Testis (tissue), 3 donors: ENCODE results near the gene NCKAP5. TPM values are rescaled to one million over a fixed set of nuclear protein-coding genes. Genes with fewer than 3 reads are reported as not detected.

ENCODE experiments used
- DNase-seq: peaks from one replicate; pipeline ENCODE4 v3.0.0-alpha.2; 2019
- H3K27ac ChIP-seq, 2 donors: fragments of 200-600 bp; sonication (generic); one replicate each; pipeline ENCODE4 v1.5.1; 2019
- H3K27me3 ChIP-seq: fragments of 200-600 bp; sonication (generic); one replicate; pipeline ENCODE4 v1.5.1; 2019
- H3K36me3 ChIP-seq: fragments of 200-600 bp; sonication (generic); one replicate; pipeline ENCODE4 v1.5.1; 2017; ENCODE audit warnings: low read depth; ENCODE audit errors: missing control alignments
- H3K4me1 ChIP-seq: fragments of 200-600 bp; sonication (generic); one replicate; pipeline ENCODE4 v1.5.1; 2019
- H3K4me3 ChIP-seq, 2 donors: fragments of 200-600 bp; sonication (generic); one replicate each; pipeline ENCODE4 v1.5.1; 2017 to 2019
- H3K9me3 ChIP-seq: fragments of 200-600 bp; sonication (generic); one replicate; pipeline ENCODE4 v1.5.1; 2017
- CTCF ChIP-seq, 3 experiments: fragments of 450-650 bp in 2 of 3; fragments of 200-600 bp in 1 of 3; sonication (generic) in 1 of 3; IDR thresholded peaks; one replicate each; pipeline ENCODE4 v1.5.1; 2016 to 2019; ENCODE audit warnings: antibody characterized with exemption in 3 of 3, mild to moderate bottlenecking in 2 of 3, moderate library complexity in 1 of 3
- POLR2A ChIP-seq: fragments of 450-650 bp; IDR thresholded peaks from one replicate; pipeline ENCODE4 v1.6.1; 2017; ENCODE audit warnings: antibody characterized with exemption, mild to moderate bottlenecking, moderate library complexity
- WGBS, 2 donors: methylation state at CpG; one replicate each; pipeline ENCODE4 v1.1.5; 2018; 5-methylcytosine and 5-hydroxymethylcytosine counted together
- intact Hi-C: fragments of 100-400 bp; cut with DNase I; formaldehyde crosslinking; loops from one replicate; pipeline ENCODE4 v1.15.1; 2023; ENCODE audit warnings: low total_unique reads
- polyA plus RNA-seq: library from polyadenylated mRNA; stranded (reverse); fragments of 350-450 nt; fragmentation: Illumina TruSeq; extraction: RNeasy Lipid Tissue Mini Kit (QIAGEN cat#74804); gene quantifications from one replicate; pipeline ENCODE4 v1.2.3, GENCODE V29; 2014; ENCODE audit warnings: low read depth, low replicate concordance; ENCODE audit not compliant: insufficient read depth
- total RNA-seq, 2 donors: library from RNA; depleted of rRNA; stranded (reverse); fragments of >200 nt; gene quantifications; one replicate each; pipeline ENCODE4 v1.2.3, GENCODE V29; 2016

Gene NCKAP5
- total and polyA plus RNA-seq, 3 donors from 2014 or later = 3.0 to 7.6 (median 6.3) TPM

GRCh38 chr2:132883430-132883829 lies 684.8 kb downstream of the NCKAP5 start:
- H3K27ac ChIP-seq = no peak overlapping the region
- TF ChIP-seq POLR2A (no peak), CTCF (IDR thresholded peaks at IDR 0.05) (no peak)
- no peak for DNase-seq
- H3K9me3 ChIP-seq = no peaks in the 10 kb centered on the region
- H3K4me3 ChIP-seq = no peak overlapping the region
- intact Hi-C loops = no loop called here
- H3K36me3 ChIP-seq = no peaks in the 10 kb centered on the region
- 64 to 78% methylated on average over 5 of the region's 5 CpGs for WGBS, 2 donors
- H3K4me1 ChIP-seq = no peaks in the 10 kb centered on the region
- no peaks in the 10 kb centered on the region for H3K27me3 ChIP-seq

DNA sequence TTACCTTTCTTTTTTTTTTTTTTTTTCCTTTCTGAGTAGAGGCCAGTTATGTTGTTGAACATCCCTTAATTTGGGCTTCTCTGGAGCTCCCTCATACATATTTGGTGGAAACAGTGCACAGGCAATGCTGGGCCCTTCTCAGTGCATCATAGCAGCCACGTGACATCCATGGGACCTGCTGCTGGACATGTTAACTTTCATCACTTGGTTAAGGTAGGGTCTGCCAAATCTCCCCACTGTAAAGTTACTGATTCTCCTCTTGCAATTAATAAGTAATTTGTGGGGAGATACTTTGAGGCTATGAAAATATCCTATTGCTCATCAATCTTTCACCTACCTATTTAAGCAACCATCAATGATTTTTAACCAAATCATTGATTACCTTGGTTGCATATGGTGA lies 686.7 kb downstream of the NCKAP5 start:
- Histone ChIP-seq H3K27ac (no peak overlapping the region), H3K9me3 (no peaks in the 10 kb centered on the region), H3K27me3 (no peaks in the 10 kb centered on the region), H3K4me3 (no peak overlapping the region), H3K36me3 (no peaks in the 10 kb centered on the region), H3K4me1 (no peaks in the 10 kb centered on the region)
- TF ChIP-seq POLR2A (no peak), CTCF (IDR thresholded peaks at IDR 0.05) (no peak)
- intact Hi-C loops = no loop called here
- WGBS, 2 donors = 94 to 100% methylated on average over 1 of the region's 1 CpG
- no peak for DNase-seq

DNA sequence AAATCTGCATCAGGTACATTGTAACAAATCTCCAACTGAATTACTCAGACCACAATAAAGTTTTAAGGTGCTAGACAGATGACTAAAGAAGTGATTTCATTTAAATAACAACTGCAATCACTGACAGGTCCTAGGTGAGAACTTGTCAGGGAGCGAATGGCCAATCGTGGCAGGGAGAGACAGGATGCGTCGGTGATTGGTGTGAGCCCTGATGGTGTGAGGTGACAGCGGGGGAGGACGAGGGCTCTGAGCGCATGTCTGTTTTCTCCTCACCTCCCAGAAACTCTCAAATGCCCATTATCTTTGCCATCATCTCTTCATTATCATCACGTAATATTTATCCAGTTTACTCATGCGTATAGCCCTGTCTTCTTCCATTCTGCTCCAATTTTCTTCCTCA lies 690.3 kb downstream of the NCKAP5 start:
- H3K36me3 ChIP-seq = no peaks in the 10 kb centered on the region
- no peaks in the 10 kb centered on the region for H3K9me3 ChIP-seq
- no peak overlapping the region for H3K27ac ChIP-seq
- no peak for DNase-seq
- H3K4me3 ChIP-seq = no peak overlapping the region
- TF ChIP-seq CTCF (IDR thresholded peaks at IDR 0.05) (no peak), POLR2A (no peak)
- no peaks in the 10 kb centered on the region for H3K27me3 ChIP-seq
- WGBS, 2 donors = 87 to 90% methylated on average over 9 of the region's 9 CpGs
- intact Hi-C loops = no loop called here
- no peaks in the 10 kb centered on the region for H3K4me1 ChIP-seq

DNA sequence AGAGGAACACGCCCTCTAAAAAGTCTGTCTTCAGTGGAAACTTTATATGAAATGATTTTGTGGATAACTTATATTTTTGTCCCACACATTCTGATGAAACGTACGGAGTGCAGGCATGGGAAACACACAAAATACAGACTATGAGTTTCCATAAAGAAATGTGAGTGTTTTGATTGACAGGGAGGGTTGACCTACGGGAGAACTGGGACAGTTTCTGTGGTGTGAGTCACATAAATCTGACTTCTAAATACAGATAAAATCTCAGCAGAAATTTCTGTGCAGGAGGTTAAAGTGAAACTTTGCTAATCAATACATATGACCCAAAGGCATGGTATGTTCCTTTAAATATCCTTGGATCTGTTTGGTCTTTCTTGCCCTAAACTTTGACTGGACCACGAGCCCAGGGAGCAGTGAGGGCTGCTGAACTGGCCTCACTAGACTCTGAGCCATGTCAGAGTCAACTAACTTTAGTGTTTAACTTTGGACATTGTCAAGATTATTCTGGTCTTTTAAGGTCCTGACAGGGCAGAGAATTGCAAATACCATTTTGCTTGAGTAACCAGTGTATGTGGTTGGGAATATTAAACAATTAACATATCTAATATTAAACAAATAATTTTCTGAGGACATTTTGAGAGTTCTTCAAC lies 691.4 kb downstream of the NCKAP5 start:
- no peaks in the 10 kb centered on the region for H3K27me3 ChIP-seq
- intact Hi-C loops = no loop called here
- H3K4me3 ChIP-seq = no peak overlapping the region
- no peaks in the 10 kb centered on the region for H3K9me3 ChIP-seq
- no peak for TF ChIP-seq CTCF (IDR thresholded peaks at IDR 0.05)
- TF ChIP-seq POLR2A = no peak
- 84% methylated on average over 5 of the region's 5 CpGs for WGBS, 2 donors
- no peak for DNase-seq
- H3K36me3 ChIP-seq = no peaks in the 10 kb centered on the region
- no peak overlapping the region for H3K27ac ChIP-seq
- no peaks in the 10 kb centered on the region for H3K4me1 ChIP-seq

DNA sequence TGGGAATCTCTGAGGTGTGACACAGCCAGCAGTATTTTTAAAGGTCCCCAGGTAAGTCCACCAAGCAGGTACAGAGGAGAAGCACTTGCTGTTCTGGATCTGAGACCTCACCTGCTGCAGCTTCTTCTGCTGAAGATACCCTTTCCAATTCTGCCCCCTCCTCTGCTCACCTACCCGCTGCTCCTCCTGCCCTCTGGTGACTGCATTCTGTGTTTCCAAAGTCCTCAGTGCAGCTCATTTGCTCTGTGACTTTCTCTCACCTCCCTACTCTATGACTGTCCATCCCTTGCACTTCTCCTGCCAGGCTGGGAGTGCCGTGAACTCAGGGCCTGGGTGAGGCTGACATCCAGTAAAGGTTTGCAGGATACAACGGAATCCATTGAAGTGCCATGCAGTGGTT lies 693.1 kb downstream of the NCKAP5 start:
- Histone ChIP-seq H3K36me3 (no peaks in the 10 kb centered on the region), H3K9me3 (no peaks in the 10 kb centered on the region), H3K27ac (no peak overlapping the region), H3K4me1 (no peaks in the 10 kb centered on the region), H3K4me3 (no peak overlapping the region), H3K27me3 (no peaks in the 10 kb centered on the region)
- 96 to 98% methylated on average over 3 of the region's 3 CpGs for WGBS, 2 donors
- no peak for DNase-seq
- no peak for TF ChIP-seq CTCF (IDR thresholded peaks at IDR 0.05)
- no peak for TF ChIP-seq POLR2A
- intact Hi-C loops = no loop called here
